Upper lobe of right lung (tissue), 1 donor: ENCODE measurements around the gene TPI1. TPM values are rescaled to one million over a fixed set of nuclear protein-coding genes. Genes with fewer than 3 reads are reported as not detected.
"Not testable (repeated sequence)": the region's sequence is repeated elsewhere in the genome, so short reads cannot be mapped to it uniquely, and the experiment has no call there.

Source experiments
- ATAC-seq: fragments of 200-7000 bp; cut with Tn5 transposase; one replicate; pipeline ENCODE4 v1.9.1; 2020; ENCODE audit warnings: mild to moderate bottlenecking, moderate library complexity
- DNase-seq: peaks from one replicate; pipeline ENCODE4 v3.0.0-alpha.2; 2020
- H3K27ac ChIP-seq: fragments of 200-600 bp; one replicate; pipeline ENCODE4 v1.8.0; 2022
- H3K27me3 ChIP-seq: fragments of 200-600 bp; one replicate; pipeline ENCODE4 v1.8.0; 2022; ENCODE audit warnings: mild to moderate bottlenecking
- H3K36me3 ChIP-seq: fragments of 200-600 bp; one replicate; pipeline ENCODE4 v1.8.0; 2022
- H3K4me1 ChIP-seq: fragments of 200-600 bp; one replicate; pipeline ENCODE4 v1.8.0; 2022
- H3K4me3 ChIP-seq: fragments of 200-600 bp; one replicate; pipeline ENCODE4 v1.8.0; 2022; ENCODE audit warnings: mild to moderate bottlenecking
- H3K9me3 ChIP-seq: fragments of 200-600 bp; one replicate; pipeline ENCODE4 v1.8.0; 2022
- intact Hi-C: fragments of 100-400 bp; cut with DNase I; formaldehyde crosslinking; loops from one replicate; pipeline ENCODE4 v1.11.0; 2022
- total RNA-seq: library from RNA; stranded (reverse); fragmentation: NEBNext Ultra II Directional; extraction: Animal tissue kit (Norgen Biotek cat#: 25700); gene quantifications from one replicate; pipeline ENCODE4 v1.2.1, GENCODE V29; 2021
- TF ChIP-seq, protein P1 (sequence below): fragments of 200-600 bp; IDR thresholded peaks from one replicate; pipeline ENCODE4 v1.8.0; 2022; ENCODE audit warnings: antibody characterized with exemption
- donor health status: DM: no; HTN: yes; CAD: no; lungs with severe emphysema.

TPI1 gene
- total RNA-seq, 1 donor from 2014 or later, result 280 TPM

DNA sequence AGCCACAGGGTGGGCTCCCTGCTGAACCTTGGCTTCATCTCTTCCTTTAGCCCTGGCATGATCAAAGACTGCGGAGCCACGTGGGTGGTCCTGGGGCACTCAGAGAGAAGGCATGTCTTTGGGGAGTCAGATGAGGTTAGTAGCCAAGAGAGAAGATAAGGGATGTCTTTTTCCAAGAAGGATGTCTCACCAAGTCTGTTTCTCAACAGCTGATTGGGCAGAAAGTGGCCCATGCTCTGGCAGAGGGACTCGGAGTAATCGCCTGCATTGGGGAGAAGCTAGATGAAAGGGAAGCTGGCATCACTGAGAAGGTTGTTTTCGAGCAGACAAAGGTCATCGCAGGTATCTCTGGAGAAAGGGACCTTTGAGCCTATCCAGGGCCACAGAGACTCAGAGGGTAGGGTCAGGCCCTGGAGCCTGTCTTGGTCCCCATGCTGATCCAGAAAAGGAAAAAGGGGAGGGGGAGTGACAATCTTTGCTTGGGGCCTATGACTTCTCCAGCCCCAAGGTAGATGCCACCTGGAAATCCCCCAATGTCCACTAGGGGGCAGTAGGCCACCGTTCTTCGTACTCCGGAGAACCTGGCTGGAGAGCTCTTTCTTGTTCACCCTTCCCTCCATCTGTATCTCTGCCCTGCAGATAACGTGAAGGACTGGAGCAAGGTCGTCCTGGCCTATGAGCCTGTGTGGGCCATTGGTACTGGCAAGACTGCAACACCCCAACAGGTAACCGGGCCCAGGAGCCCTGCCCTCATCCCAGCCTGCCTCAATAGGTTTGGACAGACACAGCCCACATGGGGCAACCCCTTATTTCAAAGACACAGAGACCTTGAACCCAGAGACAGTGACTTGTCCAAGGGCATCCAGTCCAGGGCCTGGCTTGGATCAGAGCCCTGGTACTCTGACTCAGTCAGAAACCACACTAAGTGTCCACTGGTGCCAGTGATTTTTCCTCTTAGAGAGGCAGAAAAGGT is 2.0 kb downstream of the TPI1 start:
- Histone ChIP-seq H3K27ac (no peak overlapping the region), H3K4me3 (peak overlapping the region; percentile 100), H3K27me3 (no peaks in the 10 kb centered on the region), H3K36me3 (peaks cover 34% of the 10 kb centered on the region), H3K4me1 (peaks cover 39% of the 10 kb centered on the region), H3K9me3 (no peaks in the 10 kb centered on the region)
- DNase-seq (peak; percentile 83), ATAC-seq (peak; percentile 21)
- intact Hi-C loops, result loop anchor here (10.0 kb wide), 1 partner anchor 65 kb away; no protein-coding TSS in a partner anchor
- TF ChIP-seq, protein P1, sequence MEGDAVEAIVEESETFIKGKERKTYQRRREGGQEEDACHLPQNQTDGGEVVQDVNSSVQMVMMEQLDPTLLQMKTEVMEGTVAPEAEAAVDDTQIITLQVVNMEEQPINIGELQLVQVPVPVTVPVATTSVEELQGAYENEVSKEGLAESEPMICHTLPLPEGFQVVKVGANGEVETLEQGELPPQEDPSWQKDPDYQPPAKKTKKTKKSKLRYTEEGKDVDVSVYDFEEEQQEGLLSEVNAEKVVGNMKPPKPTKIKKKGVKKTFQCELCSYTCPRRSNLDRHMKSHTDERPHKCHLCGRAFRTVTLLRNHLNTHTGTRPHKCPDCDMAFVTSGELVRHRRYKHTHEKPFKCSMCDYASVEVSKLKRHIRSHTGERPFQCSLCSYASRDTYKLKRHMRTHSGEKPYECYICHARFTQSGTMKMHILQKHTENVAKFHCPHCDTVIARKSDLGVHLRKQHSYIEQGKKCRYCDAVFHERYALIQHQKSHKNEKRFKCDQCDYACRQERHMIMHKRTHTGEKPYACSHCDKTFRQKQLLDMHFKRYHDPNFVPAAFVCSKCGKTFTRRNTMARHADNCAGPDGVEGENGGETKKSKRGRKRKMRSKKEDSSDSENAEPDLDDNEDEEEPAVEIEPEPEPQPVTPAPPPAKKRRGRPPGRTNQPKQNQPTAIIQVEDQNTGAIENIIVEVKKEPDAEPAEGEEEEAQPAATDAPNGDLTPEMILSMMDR, result peak; percentile 90

DNA sequence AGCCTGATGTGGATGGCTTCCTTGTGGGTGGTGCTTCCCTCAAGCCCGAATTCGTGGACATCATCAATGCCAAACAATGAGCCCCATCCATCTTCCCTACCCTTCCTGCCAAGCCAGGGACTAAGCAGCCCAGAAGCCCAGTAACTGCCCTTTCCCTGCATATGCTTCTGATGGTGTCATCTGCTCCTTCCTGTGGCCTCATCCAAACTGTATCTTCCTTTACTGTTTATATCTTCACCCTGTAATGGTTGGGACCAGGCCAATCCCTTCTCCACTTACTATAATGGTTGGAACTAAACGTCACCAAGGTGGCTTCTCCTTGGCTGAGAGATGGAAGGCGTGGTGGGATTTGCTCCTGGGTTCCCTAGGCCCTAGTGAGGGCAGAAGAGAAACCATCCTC is 3.0 kb downstream of the TPI1 start:
- not testable (repeated sequence) for H3K27ac ChIP-seq, H3K27me3 ChIP-seq, ATAC-seq, DNase-seq, H3K4me3 ChIP-seq, H3K9me3 ChIP-seq
- Histone ChIP-seq H3K4me1 (peaks cover 39% of the 10 kb centered on the region), H3K36me3 (peaks cover 27% of the 10 kb centered on the region)
- intact Hi-C loops, result loop anchor here (10.0 kb wide), 1 partner anchor 64 kb away; no protein-coding TSS in a partner anchor

DNA sequence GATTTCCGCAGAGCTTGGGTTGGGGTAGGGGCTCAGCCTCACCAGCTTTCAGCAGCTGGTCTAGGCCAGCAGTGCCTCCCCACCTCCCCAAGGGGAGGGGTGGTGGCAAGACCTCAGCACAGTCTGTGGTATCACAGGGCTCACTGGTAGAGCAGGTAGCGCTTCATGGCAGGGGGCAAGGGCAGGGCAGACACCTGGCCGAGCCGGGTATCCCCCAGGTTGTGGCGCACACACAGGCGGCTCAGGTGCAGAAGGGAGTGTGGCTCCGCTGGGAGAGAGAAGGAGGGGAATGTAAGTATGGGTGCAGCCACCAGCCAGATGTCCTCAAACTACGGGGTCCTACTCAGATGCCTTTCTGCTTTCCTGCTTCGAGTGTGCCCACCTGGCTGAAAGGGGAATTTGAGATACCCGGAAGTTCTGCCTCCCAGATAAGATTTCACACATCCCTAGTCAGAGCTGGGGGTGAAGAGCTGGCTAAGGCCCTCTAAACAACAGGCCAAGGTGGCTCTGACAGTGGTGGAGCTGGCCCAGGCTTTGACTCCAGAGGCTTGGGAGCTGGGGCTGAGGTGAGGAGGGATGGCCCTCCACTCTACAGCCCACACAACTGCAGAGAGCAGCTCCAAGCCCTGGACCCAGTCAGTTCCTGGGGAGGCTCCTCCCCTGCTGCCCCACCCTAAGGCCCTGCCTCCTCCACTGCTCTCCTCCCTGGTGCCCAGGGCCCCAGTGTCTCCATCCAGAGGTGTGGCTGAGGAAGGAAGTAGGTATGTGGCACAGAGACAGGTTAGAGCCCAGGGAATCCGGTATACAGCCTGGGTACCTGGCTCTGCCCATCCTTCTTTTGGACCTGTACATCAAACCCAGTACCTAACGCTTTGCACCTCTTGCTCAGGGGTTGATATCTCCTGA is 4.0 kb downstream of the TPI1 start:
- H3K36me3 ChIP-seq, result peaks cover 33% of the 10 kb centered on the region
- no peaks in the 10 kb centered on the region for H3K9me3 ChIP-seq
- no peak overlapping the region for H3K27ac ChIP-seq
- ATAC-seq, result peak; percentile 20
- DNase-seq, result peak; percentile 84
- no peaks in the 10 kb centered on the region for H3K27me3 ChIP-seq
- TF ChIP-seq, protein P1, result no peak
- intact Hi-C loops, result loop anchor here (10.0 kb wide), 1 partner anchor 63 kb away; no protein-coding TSS in a partner anchor
- H3K4me1 ChIP-seq, result peaks cover 39% of the 10 kb centered on the region
- H3K4me3 ChIP-seq, result peak overlapping the region; percentile 96

DNA sequence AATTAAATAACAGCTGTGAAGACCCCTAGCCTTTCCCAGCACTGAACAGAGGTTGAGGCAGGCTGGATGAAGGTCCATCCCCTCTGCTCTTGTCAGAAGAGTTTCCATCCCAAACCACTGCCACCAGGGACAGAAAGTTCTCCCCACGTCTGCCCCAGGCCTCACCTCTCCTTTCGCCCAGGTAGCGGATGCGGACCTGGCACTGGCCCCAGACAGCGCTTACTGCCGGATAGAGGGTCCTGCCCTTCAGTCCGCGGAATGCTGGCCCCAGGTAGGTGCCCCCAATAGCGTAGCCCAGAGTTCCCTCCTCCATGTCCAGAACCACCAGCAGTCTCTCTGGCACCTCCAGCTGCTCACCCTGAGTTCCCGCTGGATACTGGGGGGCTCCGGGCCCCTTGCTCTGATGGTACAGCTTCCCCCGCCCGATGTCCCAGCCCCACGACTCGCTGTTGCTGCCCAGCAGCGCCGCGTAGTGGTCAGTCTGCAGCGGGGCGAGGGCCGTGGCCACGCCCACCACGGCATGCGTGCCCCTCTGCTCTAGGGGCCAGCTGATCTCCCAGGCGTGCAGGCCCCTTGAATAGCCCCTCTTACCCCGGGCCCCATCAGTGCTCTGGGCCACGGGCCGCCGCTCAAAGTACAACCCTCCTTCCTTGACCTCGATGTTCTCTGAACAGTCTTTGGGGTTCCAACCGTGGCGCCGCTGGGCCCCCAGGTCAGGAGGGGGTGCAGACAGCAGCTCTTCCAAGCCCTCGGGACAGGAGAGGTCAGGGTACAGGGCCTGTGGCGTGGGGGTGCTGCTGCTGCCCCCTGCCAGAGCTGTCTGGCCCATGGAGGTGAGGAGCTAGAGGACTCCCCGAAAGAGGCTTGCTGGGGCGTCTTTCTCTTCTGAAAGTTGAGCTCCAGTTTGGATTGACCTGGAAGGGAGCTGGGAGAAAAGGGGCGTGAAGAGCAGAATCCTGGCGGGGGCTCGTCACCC is 5.0 kb downstream of the TPI1 start:
- H3K4me3 ChIP-seq, result peak overlapping the region; percentile 96
- TF ChIP-seq, protein P1, result peak; percentile 97
- peaks cover 36% of the 10 kb centered on the region for H3K4me1 ChIP-seq
- peaks cover 33% of the 10 kb centered on the region for H3K36me3 ChIP-seq
- ATAC-seq (peak; percentile 75), DNase-seq (peak; percentile 94)
- intact Hi-C loops, result loop anchor here (10.0 kb wide), 1 partner anchor 62 kb away; no protein-coding TSS in a partner anchor
- H3K9me3 ChIP-seq, result no peaks in the 10 kb centered on the region
- H3K27ac ChIP-seq, result peak overlapping the region; percentile 89
- no peaks in the 10 kb centered on the region for H3K27me3 ChIP-seq

DNA sequence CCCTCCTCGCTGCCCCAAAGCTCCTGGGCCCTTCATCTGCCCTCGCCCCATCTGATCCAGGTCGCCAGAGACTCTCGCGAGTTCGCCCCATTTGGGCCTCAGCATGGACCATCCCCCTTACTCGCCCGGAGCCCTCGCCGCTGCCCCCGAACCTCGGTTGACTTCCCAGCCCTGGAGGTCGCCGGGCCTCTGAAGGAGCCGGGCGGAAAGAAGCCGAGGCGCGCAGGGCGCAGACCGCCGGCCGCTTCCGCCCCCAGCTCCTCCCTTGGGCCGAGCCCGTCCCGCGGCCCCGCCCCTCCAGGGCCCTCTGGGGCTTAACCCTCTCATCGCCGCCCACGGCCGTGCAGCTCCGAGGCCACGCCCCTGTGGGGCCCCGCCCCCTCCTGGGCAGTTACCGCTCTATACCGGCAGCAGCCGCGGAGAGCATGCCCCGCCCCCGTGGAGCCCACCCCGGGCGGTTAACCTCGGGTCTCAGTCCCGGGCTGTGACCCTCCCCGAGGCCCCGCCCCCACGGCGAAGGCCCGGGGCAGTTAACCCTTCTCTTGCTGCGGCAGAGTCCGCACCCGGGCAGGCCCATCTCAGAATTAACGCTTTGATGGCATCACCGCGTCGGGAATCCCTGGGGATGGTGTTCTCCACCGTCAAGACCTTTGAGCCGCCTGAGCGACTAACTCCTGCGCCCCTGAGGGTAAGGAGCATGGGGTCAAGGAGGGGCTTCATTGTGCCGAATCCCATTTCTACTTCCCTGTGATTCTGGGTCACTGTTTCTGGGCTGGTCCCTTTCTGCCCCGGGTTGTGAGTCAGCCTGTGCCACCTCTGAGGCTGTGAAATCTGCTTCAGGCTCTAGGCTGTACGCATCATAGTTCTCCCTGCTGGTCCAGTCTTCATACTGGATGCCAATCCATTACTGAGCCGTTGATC is 6.0 kb downstream of the TPI1 start, which contains the start of gene SPSB2:
Gene SPSB2 (minus strand): TSS at position 210 of the 921 bp plus-strand sequence. CDS start 402 bp downstream, outside the sequence.
- DNase-seq (peak; percentile 100), ATAC-seq (peak; percentile 94)
- H3K9me3 ChIP-seq, result no peaks in the 10 kb centered on the region
- peak within 1 kb of the TSS; percentile 89 for H3K27ac ChIP-seq
- peaks cover 34% of the 10 kb centered on the region for H3K4me1 ChIP-seq
- TF ChIP-seq, protein P1, result no peak
- intact Hi-C loops, result loop anchor here (10.0 kb wide), 1 partner anchor 61 kb away; no protein-coding TSS in a partner anchor
- H3K36me3 ChIP-seq, result peaks cover 33% of the 10 kb centered on the region
- no peaks in the 10 kb centered on the region for H3K27me3 ChIP-seq
- peak within 1 kb of the TSS; percentile 96 for H3K4me3 ChIP-seq

DNA sequence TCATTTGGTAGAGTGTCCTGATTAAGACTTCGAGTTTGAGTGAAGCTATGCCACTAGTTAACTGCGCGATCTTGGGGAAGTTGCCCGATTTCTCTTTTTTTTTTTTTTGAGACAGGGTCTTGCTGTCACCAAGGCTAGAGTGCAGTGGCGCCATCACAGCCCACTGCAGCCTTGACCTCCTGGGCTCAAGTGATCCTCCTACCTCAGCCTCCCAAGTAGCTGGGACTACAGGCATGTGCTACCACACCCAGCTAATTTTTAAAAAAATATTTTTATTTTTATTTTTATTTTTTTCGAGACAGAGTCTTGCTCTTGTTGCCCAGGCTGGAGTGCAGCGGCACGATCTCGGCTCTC is 6.7 kb downstream of the TPI1 start:
- DNase-seq, H3K9me3 ChIP-seq, H3K27me3 ChIP-seq, ATAC-seq: not testable (repeated sequence)
- Histone ChIP-seq H3K4me1 (peaks cover 27% of the 10 kb centered on the region), H3K4me3 (peak overlapping the region; percentile 96), H3K36me3 (peaks cover 33% of the 10 kb centered on the region), H3K27ac (peak overlapping the region; percentile 89)
- intact Hi-C loops, result loop anchor here (10.0 kb wide), 1 partner anchor 61 kb away; no protein-coding TSS in a partner anchor

DNA sequence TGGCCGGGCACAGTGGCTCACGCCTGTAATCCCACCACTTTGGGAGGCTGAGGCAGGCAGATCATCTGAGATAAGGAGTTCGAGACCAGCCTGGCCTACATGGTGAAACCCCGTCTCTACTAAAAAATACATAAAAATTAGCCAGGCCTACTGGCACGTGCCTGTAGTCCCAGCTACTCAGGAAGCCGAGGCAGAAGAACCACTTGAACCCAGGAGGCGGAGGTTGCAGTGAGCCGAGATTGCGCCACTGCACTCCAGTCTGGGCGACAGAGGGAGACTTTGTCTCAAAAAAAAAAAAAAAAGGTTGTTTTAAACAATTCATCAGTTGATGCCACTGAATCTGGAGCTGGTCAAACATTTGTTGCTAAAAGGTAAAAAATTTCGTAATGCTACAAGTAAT is 12.5 kb downstream of the TPI1 start:
- Histone ChIP-seq H3K36me3 (peaks cover 21% of the 10 kb centered on the region), H3K27ac (peak overlapping the region; percentile 68)
- not testable (repeated sequence) for H3K27me3 ChIP-seq, H3K9me3 ChIP-seq, H3K4me3 ChIP-seq, H3K4me1 ChIP-seq
- ATAC-seq (peak; percentile 26), DNase-seq (peak; percentile 81)
- intact Hi-C loops, result loop anchor here (10.0 kb wide), 1 partner anchor 55 kb away; no protein-coding TSS in a partner anchor
